GM12875 (cell line): ENCODE results near the gene MAPK9.

Experiments
- H3K4me3 ChIP-seq: one replicate; pipeline ENCODE4 v1.5.1; 2011; ENCODE audit warnings: low read depth, low read length, control low read depth
- CTCF ChIP-seq: IDR thresholded peaks from 2 replicates; pipeline ENCODE4 v1.5.1; 2011; ENCODE audit warnings: low read depth, mild to moderate bottlenecking, control low read depth, inconsistent platforms, low read length, moderate library complexity, borderline replicate concordance; ENCODE audit not compliant: insufficient read depth

MAPK9 gene

GRCh38 chr5:180313677-180314505 lies 22.0 kb upstream of the MAPK9 start:
- no peak for TF ChIP-seq CTCF
- H3K4me3 ChIP-seq: no peak overlapping the region

- TF ChIP-seq CTCF: no peak
- no peak overlapping the region for H3K4me3 ChIP-seq
These were observed 19.3 kb upstream of the MAPK9 start for GRCh38 chr5:180311216-180311615.

DNA sequence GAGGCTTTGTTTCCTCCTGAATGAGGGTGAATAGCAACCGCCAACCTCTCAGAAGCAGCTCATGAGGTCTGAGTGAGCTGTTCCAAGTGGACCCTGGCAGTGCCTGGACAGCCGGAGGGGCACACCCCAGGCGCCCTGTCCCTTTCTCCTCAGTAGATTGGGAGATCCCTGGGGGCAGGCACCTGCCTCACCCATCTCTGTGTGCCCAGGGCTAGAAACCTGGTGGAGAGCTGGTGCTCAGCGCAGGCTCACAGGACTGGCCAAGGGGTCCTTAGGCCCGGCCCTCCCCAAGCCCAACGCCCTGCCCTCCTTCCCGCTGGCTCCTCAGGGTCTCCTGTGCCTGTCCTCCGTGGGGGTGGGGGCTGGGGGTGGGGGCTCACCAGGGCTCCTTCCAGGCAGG lies 14.9 kb upstream of the MAPK9 start:
- TF ChIP-seq CTCF: no peak
- no peak overlapping the region for H3K4me3 ChIP-seq

- no peak overlapping the region for H3K4me3 ChIP-seq
- no peak for TF ChIP-seq CTCF
These were observed 13.6 kb upstream of the MAPK9 start for GRCh38 chr5:180305481-180305880.

DNA sequence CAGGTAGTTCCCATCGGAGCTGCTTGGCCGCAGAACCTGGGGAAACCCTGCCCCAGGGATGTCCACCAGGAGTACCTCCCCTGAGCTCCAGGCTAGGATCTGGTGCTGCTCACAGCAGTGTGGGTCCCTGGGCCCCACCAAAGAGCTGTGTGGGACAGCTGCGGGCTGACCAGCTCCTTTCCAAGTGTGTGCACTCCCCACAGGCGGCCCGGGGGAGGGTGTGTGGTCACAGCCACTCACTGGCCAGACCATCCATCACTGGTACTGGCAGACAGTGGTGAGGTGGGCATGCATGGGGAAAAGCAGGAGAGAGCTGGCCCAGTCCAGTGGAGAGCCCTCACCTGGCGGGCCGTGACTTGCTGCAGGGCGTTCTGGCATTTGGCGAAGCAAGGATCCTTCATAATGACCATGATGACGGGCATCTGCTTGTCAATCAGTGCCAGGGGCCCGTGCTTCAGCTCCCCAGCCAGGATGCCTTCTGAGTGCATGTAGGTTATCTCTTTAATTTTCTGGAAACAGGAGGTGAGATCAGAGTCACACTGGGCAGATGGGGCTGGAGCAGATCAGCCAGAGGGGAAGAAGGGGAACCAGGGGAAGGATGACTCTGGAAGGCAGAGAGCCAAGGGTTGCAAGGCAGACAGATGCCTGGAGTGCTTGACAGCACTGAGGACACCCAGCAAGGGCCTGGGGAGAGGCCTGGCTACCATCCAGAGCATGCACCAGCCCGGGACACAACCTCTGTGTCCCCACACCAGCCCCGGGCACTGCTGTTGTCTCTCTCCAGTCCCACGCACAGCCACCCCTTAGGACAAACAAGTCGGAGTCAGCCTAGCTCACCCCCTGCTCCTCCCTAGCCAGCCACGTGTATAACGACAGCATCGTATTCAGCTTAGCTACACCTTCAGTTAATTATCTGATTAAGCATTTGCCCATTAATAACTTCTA lies 12.8 kb upstream of the MAPK9 start:
- H3K4me3 ChIP-seq: no peak overlapping the region
- no peak for TF ChIP-seq CTCF

GRCh38 chr5:180304016-180304292 lies 12.1 kb upstream of the MAPK9 start:
- H3K4me3 ChIP-seq: no peak overlapping the region
- no peak for TF ChIP-seq CTCF
